Measurements from ENCODE around the gene FOXB2. TPM values are rescaled to one million over a fixed set of nuclear protein-coding genes. Genes with fewer than 3 reads are reported as not detected.

The FOXB2 gene
- total RNA-seq, 1 donor from 2014 or later = not detected

- H3K9me3 Mint-ChIP-seq (ENCODE audit: low read depth) = peaks cover 2% of the 10 kb centered on the region
- no peaks in the 10 kb centered on the region for H3K36me3 Mint-ChIP-seq (ENCODE audit: low read depth)
- peaks cover 2% of the 10 kb centered on the region for H3K4me1 Mint-ChIP-seq (ENCODE audit: low read depth)
- peaks cover 57% of the 10 kb centered on the region for H3K27me3 Mint-ChIP-seq (ENCODE audit: low read depth)
- no peak overlapping the region for H3K4me3 Mint-ChIP-seq (ENCODE audit: unreplicated experiment)
- DNase-seq (ENCODE audit: low spot score) = no peak
- no peak for TF ChIP-seq CTCF (IDR thresholded peaks at IDR 0.05)
- no peak overlapping the region for H3K27ac Mint-ChIP-seq (ENCODE audit: unreplicated experiment)
Observed at GRCh38 chr9:76999261-76999660, 20.2 kb upstream of the FOXB2 start.

GRCh38 chr9:77000330-77000729 is 19.1 kb upstream of the FOXB2 start:
- Mint-ChIP-seq H3K9me3 (ENCODE audit: low read depth) (peaks cover 2% of the 10 kb centered on the region), H3K27ac (ENCODE audit: unreplicated experiment) (no peak overlapping the region), H3K36me3 (ENCODE audit: low read depth) (no peaks in the 10 kb centered on the region), H3K4me1 (ENCODE audit: low read depth) (peaks cover 2% of the 10 kb centered on the region), H3K4me3 (ENCODE audit: unreplicated experiment) (no peak overlapping the region), H3K27me3 (ENCODE audit: low read depth) (peaks cover 59% of the 10 kb centered on the region)
- DNase-seq (ENCODE audit: low spot score) = no peak
- no peak for TF ChIP-seq CTCF (IDR thresholded peaks at IDR 0.05)

GRCh38 chr9:77003366-77003765 is 16.1 kb upstream of the FOXB2 start:
- H3K9me3 Mint-ChIP-seq (ENCODE audit: low read depth) = peaks cover 2% of the 10 kb centered on the region
- DNase-seq (ENCODE audit: low spot score) = no peak
- no peak for TF ChIP-seq CTCF (IDR thresholded peaks at IDR 0.05)
- H3K4me3 Mint-ChIP-seq (ENCODE audit: unreplicated experiment) = no peak overlapping the region
- H3K4me1 Mint-ChIP-seq (ENCODE audit: low read depth) = no peaks in the 10 kb centered on the region
- H3K36me3 Mint-ChIP-seq (ENCODE audit: low read depth) = peaks cover 4% of the 10 kb centered on the region
- H3K27me3 Mint-ChIP-seq (ENCODE audit: low read depth) = peaks cover 68% of the 10 kb centered on the region
- H3K27ac Mint-ChIP-seq (ENCODE audit: unreplicated experiment) = no peak overlapping the region

- no peak overlapping the region for H3K4me3 Mint-ChIP-seq (ENCODE audit: unreplicated experiment)
- H3K9me3 Mint-ChIP-seq (ENCODE audit: low read depth) = peaks cover 2% of the 10 kb centered on the region
- DNase-seq (ENCODE audit: low spot score) = no peak
- TF ChIP-seq CTCF (IDR thresholded peaks at IDR 0.05) = no peak
- H3K36me3 Mint-ChIP-seq (ENCODE audit: low read depth) = peaks cover 4% of the 10 kb centered on the region
- no peak overlapping the region for H3K27ac Mint-ChIP-seq (ENCODE audit: unreplicated experiment)
- peaks cover 64% of the 10 kb centered on the region for H3K27me3 Mint-ChIP-seq (ENCODE audit: low read depth)
- no peaks in the 10 kb centered on the region for H3K4me1 Mint-ChIP-seq (ENCODE audit: low read depth)
Observed at GRCh38 chr9:77005216-77005615, 14.2 kb upstream of the FOXB2 start.

- H3K27ac Mint-ChIP-seq (ENCODE audit: unreplicated experiment) = no peak overlapping the region
- peaks cover 5% of the 10 kb centered on the region for H3K36me3 Mint-ChIP-seq (ENCODE audit: low read depth)
- H3K9me3 Mint-ChIP-seq (ENCODE audit: low read depth) = no peaks in the 10 kb centered on the region
- peaks cover 69% of the 10 kb centered on the region for H3K27me3 Mint-ChIP-seq (ENCODE audit: low read depth)
- TF ChIP-seq CTCF (IDR thresholded peaks at IDR 0.05) = no peak
- no peak for DNase-seq (ENCODE audit: low spot score)
- no peak overlapping the region for H3K4me3 Mint-ChIP-seq (ENCODE audit: unreplicated experiment)
- peaks cover 16% of the 10 kb centered on the region for H3K4me1 Mint-ChIP-seq (ENCODE audit: low read depth)
Observed at GRCh38 chr9:77010527-77010926, 8.9 kb upstream of the FOXB2 start.

Data from chondrocyte (in vitro differentiated cells).